ENCODE data around the gene IPO13.

The IPO13 gene

DNA sequence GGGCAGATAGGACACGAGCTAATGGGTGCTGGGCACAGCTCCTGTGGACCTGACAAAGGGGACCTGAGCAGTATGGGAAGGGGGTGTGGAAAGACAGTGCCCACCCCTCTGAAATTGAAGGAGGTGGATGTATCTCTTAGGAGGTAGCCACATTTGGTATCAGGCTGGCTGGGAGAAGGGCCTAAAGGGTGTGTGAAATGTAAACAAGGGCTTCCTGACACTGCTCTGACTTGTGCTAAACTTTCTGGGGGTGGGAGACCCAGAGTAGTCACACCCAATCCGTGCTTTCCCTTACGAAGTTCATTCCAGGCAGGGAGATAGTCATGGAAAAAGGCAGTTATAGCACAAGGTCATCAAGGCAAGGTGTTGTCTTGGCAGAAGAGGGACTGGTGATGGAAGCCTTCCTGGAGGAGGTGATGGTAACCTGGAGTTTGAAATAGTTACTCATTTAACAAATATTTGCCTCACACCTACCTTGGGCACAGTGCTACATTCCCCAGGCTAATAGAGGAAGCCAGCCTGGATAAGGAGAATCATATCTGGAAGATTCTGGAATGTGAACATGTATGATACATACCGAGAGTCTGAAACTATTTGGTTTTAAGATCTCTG is 39.3 kb downstream of the IPO13 start:
- TF ChIP-seq SIN3A (IDR thresholded peaks at IDR 0.05; ENCODE audit: borderline replicate concordance, insufficient read depth, low read length) (no peak), POLR2AphosphoS5 (IDR thresholded peaks at IDR 0.05; ENCODE audit: low read depth, low read length) (no peak), FOXP2 (optimal IDR thresholded peaks at IDR 0.05; ENCODE audit: borderline replicate concordance, extremely low read depth, extremely low read length, insufficient read depth) (no peak), TAF1 (IDR thresholded peaks at IDR 0.05; ENCODE audit: borderline replicate concordance, insufficient read depth, low read length) (no peak), REST (IDR thresholded peaks at IDR 0.05; ENCODE audit: insufficient read depth in 1 of 2, low read depth in 2 of 2, low read length in 2 of 2) (no peak)

GRCh38 chr1:43986712-43987111 is 40.0 kb downstream of the IPO13 start:
- no peak for TF ChIP-seq REST (IDR thresholded peaks at IDR 0.05; ENCODE audit: insufficient read depth in 1 of 2, low read depth in 2 of 2, low read length in 2 of 2)
- no peak for TF ChIP-seq POLR2AphosphoS5 (IDR thresholded peaks at IDR 0.05; ENCODE audit: low read depth, low read length)
- no peak for TF ChIP-seq TAF1 (IDR thresholded peaks at IDR 0.05; ENCODE audit: borderline replicate concordance, insufficient read depth, low read length)
- TF ChIP-seq FOXP2 (optimal IDR thresholded peaks at IDR 0.05; ENCODE audit: borderline replicate concordance, extremely low read depth, extremely low read length, insufficient read depth) = no peak
- no peak for TF ChIP-seq SIN3A (IDR thresholded peaks at IDR 0.05; ENCODE audit: borderline replicate concordance, insufficient read depth, low read length)

DNA sequence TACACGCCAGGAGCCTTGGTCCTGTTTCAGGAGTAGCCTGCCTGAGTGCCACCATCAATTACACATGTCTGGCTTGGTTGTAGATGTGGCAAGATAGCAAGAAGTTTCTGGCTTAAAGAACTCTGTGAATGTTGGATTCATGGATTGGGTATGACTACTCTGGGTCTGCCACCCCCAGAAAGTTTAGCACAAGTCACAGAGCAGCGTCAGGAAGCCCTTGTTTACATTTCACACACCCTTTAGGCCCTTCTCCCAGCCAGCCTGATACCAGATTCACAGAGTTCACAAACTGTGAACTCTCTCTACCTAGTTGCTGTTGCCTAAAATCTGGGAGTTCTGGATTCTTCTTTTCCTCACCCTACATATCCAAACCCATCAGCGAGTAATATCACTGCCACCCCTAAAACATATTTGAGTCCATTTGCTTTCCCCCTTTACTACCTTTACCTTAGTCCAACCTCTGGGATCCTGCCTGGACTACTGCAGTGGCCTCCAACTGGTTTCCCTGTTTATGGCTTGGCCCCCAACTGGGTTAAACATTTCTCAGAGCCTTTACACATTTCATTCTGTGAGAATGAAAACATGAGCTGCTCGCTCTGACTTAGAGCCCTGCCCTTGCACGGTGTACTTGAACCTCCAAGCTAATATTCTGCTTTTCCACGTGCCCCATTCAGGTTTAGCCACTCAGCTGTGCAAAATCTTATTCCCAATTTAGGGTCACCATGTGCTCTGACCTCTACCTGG is 40.6 kb downstream of the IPO13 start:
- TF ChIP-seq POLR2AphosphoS5 (IDR thresholded peaks at IDR 0.05; ENCODE audit: low read depth, low read length) (no peak), REST (IDR thresholded peaks at IDR 0.05; ENCODE audit: insufficient read depth in 1 of 2, low read depth in 2 of 2, low read length in 2 of 2) (no peak), SIN3A (IDR thresholded peaks at IDR 0.05; ENCODE audit: borderline replicate concordance, insufficient read depth, low read length) (no peak), FOXP2 (optimal IDR thresholded peaks at IDR 0.05; ENCODE audit: borderline replicate concordance, extremely low read depth, extremely low read length, insufficient read depth) (no peak), TAF1 (IDR thresholded peaks at IDR 0.05; ENCODE audit: borderline replicate concordance, insufficient read depth, low read length) (no peak)

DNA sequence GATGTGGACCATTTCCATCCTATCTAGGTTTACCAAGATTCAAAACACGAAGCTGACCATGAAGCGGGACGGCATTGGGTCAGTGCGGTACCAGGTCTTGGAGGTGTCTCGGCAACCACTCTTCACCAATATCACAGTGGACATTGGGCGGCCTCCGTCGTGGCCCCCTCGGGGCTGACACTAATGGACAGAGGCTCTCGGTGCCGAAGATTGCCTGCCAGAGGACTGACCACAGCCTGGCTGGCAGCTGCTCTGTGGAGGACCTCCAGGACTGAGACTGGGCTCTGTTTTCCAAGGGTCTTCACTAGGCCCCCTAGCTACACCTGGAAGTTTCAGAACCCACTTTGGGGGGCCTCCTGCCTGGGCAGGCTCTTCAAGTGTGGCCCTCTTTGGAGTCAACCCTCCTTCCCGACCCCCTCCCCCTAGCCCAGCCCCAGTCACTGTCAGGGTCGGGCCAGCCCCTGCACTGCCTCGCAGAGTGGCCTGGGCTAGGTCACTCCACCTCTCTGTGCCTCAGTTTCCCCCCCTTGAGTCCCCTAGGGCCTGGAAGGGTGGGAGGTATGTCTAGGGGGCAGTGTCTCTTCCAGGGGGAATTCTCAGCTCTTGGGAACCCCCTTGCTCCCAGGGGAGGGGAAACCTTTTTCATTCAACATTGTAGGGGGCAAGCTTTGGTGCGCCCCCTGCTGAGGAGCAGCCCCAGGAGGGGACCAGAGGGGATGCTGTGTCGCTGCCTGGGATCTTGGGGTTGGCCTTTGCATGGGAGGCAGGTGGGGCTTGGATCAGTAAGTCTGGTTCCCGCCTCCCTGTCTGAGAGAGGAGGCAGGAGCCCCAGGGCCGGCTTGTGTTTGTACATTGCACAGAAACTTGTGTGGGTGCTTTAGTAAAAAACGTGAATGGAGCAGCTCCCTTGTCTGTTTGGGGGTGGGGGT is 43.8 kb downstream of the IPO13 start:
- TF ChIP-seq SIN3A (IDR thresholded peaks at IDR 0.05; ENCODE audit: borderline replicate concordance, insufficient read depth, low read length) (no peak), FOXP2 (optimal IDR thresholded peaks at IDR 0.05; ENCODE audit: borderline replicate concordance, extremely low read depth, extremely low read length, insufficient read depth) (no peak), REST (IDR thresholded peaks at IDR 0.05; ENCODE audit: insufficient read depth in 1 of 2, low read depth in 2 of 2, low read length in 2 of 2) (no peak), POLR2AphosphoS5 (IDR thresholded peaks at IDR 0.05; ENCODE audit: low read depth, low read length) (no peak), TAF1 (IDR thresholded peaks at IDR 0.05; ENCODE audit: borderline replicate concordance, insufficient read depth, low read length) (no peak)
